ENCODE data around the gene GPR108. TPM values are rescaled to one million over a fixed set of nuclear protein-coding genes. Genes with fewer than 3 reads are reported as not detected.

The GPR108 gene
- total and polyA plus RNA-seq, 2 of the 13 experiments (the other 11 are each of a cell fraction or from before 2014, with no cell fraction given): 36.4 to 63.0 TPM

DNA sequence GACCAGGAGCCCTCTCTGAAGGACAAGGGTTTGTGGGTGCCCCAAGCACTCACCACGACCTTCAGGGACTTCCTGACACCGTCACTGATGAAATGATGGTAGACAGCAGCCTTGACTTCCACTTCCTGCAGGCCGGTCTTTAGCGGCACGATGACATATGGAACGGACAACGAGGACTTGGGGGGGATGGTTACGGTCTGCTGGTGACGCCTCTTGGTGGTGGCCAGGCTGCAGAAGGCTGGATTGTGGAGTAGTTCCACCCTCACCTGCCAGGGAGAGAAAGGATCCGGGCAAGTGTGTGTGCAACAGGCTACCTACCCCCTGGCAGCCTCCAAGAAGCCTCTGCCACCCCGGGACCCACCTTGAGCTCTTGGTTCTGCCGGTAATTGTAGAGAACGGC is 40.1 kb downstream of the GPR108 start:
- CTCF ChIA-PET (ENCODE audit: low intra/inter-chr PET ratio, low total read pairs): no interaction called here
- Histone ChIP-seq H3K27ac (ENCODE audit: extremely low read length, insufficient read depth, low read length) (no peak overlapping the region), H3K9me3 (ENCODE audit: low read length) (no peaks in the 10 kb centered on the region), H3K4me1 (ENCODE audit: insufficient read depth, low read length) (no peaks in the 10 kb centered on the region), H3K36me3 (replicated peaks in 1 of 2; ENCODE audit: control insufficient read depth in 1 of 2, insufficient read depth in 2 of 2, low read length in 2 of 2) (peaks cover 34 to 75% of the 10 kb centered on the region in 2 experiments), H3K4me3 (replicated peaks in 1 of 3; ENCODE audit: insufficient read depth in 1 of 3, low read depth in 2 of 3, low read length in 3 of 3) (no peak overlapping the region), H2AFZ (ENCODE audit: low read length) (no peak overlapping the region), H3K27me3 (ENCODE audit: control insufficient read depth in 1 of 2, insufficient read depth in 2 of 2, low read length in 2 of 2) (no peaks in the 10 kb centered on the region), H3K79me2 (ENCODE audit: insufficient read depth, low read length) (no peaks in the 10 kb centered on the region), H4K20me1 (ENCODE audit: insufficient read depth, low read length) (peaks cover 62% of the 10 kb centered on the region), H3K4me2 (ENCODE audit: low read depth, low read length) (no peak overlapping the region), H3K9ac (ENCODE audit: insufficient read depth, low read depth, low read length) (no peak overlapping the region)
- FAIRE-seq (no peak), ATAC-seq (no peak), DNase-seq (ENCODE audit: low spot score) (no peak)
- POLR2A ChIA-PET: interaction anchor here (1.6 kb wide), 1 partner anchor 23 kb away, joined by 5 read pairs; the partner anchor contains the start of gene C3
- in situ Hi-C loops (cut with HindIII; ENCODE audit: extremely low pct_ligation_motif_present, low pct_unique_long_range_greater_than_20kb) (no loop called here), intact Hi-C loops (cut with micrococcal nuclease; ENCODE audit: unreplicated experiment) (no loop called here)
- WGBS (ENCODE audit: low lambda C conversion rate): 96% methylated on average over 11 of the region's 13 CpGs
- no TSS peak for BruUV-seq (replicated peaks)
- TF ChIP-seq PHF8 (CRISPR knock-in tag; IDR thresholded peaks at IDR 0.05) (no peak), ERF (CRISPR knock-in tag; IDR thresholded peaks at IDR 0.05) (no peak), TIGD3 (CRISPR knock-in tag; IDR thresholded peaks at IDR 0.05; ENCODE audit: borderline replicate concordance) (no peak), U2AF1 (optimal IDR thresholded peaks at IDR 0.05; ENCODE audit: low read depth, low read length) (no peak), GABPB1 (CRISPR knock-in tag; IDR thresholded peaks at IDR 0.05) (no peak), SSRP1 (CRISPR knock-in tag; IDR thresholded peaks at IDR 0.05) (0 out of 2 replicates have a peak, but pooled peaks have one; percentile 26), ZC3H4 (CRISPR knock-in tag; IDR thresholded peaks at IDR 0.05; ENCODE audit: borderline replicate concordance) (0 out of 2 replicates have a peak, but pooled peaks have one; percentile 8), SALL1 (CRISPR knock-in tag; IDR thresholded peaks at IDR 0.05) (no peak), DMTF1 (CRISPR knock-in tag; IDR thresholded peaks at IDR 0.05) (no peak), ZMAT3 (CRISPR knock-in tag; conservative IDR thresholded peaks at IDR 0.05) (no peak), RBM22 (optimal IDR thresholded peaks at IDR 0.05; ENCODE audit: low read length) (peak; percentile 93), MTERF4 (CRISPR knock-in tag; IDR thresholded peaks at IDR 0.05) (no peak), ZNF709 (CRISPR knock-in tag; IDR thresholded peaks at IDR 0.05) (no peak)
- TF ChIP-seq, protein P1, sequence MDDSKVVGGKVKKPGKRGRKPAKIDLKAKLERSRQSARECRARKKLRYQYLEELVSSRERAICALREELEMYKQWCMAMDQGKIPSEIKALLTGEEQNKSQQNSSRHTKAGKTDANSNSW (CRISPR knock-in tag; IDR thresholded peaks at IDR 0.05; ENCODE audit: borderline replicate concordance): no peak
- TF ChIP-seq, protein P2, sequence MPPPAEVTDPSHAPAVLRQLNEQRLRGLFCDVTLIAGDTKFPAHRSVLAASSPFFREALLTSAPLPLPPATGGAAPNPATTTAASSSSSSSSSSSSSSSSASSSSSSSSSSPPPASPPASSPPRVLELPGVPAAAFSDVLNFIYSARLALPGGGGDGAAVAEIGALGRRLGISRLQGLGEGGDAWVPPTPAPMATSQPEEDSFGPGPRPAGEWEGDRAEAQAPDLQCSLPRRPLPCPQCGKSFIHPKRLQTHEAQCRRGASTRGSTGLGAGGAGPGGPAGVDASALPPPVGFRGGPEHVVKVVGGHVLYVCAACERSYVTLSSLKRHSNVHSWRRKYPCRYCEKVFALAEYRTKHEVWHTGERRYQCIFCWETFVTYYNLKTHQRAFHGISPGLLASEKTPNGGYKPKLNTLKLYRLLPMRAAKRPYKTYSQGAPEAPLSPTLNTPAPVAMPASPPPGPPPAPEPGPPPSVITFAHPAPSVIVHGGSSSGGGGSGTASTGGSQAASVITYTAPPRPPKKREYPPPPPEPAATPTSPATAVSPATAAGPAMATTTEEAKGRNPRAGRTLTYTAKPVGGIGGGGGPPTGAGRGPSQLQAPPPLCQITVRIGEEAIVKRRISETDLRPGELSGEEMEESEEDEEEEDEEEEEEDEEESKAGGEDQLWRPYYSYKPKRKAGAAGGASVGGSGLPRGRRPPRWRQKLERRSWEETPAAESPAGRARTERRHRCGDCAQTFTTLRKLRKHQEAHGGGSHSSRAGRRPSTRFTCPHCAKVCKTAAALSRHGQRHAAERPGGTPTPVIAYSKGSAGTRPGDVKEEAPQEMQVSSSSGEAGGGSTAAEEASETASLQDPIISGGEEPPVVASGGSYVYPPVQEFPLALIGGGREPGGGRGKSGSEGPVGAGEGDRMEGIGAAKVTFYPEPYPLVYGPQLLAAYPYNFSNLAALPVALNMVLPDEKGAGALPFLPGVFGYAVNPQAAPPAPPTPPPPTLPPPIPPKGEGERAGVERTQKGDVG (CRISPR knock-in tag; IDR thresholded peaks at IDR 0.05; ENCODE audit: borderline replicate concordance): no peak
- TF ChIP-seq, protein P3, sequence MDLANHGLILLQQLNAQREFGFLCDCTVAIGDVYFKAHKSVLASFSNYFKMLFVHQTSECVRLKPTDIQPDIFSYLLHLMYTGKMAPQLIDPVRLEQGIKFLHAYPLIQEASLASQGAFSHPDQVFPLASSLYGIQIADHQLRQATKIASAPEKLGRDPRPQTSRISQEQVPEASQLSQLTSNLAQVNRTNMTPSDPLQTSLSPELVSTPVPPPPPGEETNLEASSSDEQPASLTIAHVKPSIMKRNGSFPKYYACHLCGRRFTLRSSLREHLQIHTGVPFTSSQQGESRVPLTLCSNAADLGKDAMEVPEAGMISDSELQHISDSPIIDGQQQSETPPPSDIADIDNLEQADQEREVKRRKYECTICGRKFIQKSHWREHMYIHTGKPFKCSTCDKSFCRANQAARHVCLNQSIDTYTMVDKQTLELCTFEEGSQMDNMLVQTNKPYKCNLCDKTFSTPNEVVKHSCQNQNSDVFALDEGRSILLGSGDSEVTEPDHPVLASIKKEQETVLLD (CRISPR knock-in tag; IDR thresholded peaks at IDR 0.05; ENCODE audit: low read depth): no peak
